Upper lobe of left lung (tissue), 4 donors: ENCODE results near the gene RIBC2.

ENCODE experiments used
- CTCF ChIP-seq, 6 experiments: fragments of 450-650 bp in 4 of 6; fragments of 200-600 bp in 2 of 6; sonication (generic) in 2 of 6; IDR thresholded peaks; one replicate each; pipeline ENCODE4 v1.5.1; 2016 to 2019; ENCODE audit warnings: antibody characterized with exemption in 6 of 6
- EP300 ChIP-seq, 4 donors: sonication (generic); formaldehyde crosslinking; IDR thresholded peaks; one replicate each; pipeline ENCODE4 v1.5.1; 2017; ENCODE audit warnings: antibody characterized with exemption in 4 of 4, control low read depth in 2 of 4
- POLR2AphosphoS5 ChIP-seq, 2 donors: sonication (generic); formaldehyde crosslinking; IDR thresholded peaks; one replicate each; pipeline ENCODE4 v1.5.1; 2017; ENCODE audit warnings: antibody characterized with exemption in 2 of 2

DNA sequence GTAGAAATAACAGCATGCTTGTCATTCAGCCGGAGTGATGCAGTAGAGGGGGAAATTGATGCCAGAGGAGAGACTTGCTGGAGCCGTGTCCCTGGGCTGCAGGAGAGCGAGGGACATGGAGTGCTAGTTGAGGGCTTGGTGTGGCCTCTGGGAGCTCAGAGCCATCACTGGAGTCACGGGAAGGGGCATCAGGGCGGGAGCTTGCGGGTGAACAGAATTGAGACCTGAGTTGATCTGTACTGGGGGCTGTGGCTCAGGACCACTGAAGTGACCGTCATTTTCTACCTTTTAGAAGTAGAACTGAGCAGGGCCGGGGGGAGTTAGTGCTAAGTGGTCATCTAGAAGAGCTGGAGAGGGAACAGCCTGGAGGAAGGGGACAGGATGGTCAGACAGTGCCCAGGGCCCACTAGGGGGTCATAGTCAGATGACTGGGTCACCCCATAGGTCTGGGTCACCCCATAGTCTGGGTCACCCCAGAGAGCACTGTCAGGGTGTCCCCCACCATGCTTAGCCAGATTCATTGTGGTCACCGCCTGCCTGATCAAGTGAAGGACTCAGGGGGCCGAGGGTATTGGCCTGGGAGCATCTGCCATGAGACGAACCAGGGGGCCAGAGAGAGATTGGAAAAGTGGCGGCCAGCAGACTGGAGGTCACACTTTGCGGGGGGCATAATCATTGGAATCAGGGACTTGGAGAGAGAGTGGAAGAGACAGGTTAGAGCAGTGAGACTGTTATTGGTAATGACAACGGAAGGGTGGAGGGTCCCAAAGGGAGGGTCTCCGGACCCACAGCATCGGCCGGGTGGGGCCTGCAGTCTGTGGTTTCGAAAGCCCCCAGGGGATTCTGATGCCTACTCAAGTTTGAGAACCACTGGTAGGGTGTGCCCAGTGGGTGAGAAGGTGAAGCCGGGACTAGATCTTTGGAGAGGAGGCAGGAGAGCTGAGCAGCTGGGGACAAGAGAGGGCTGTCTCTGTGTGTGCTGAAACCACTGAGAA lies 15.2 kb downstream of the RIBC2 start:
- no peak for TF ChIP-seq POLR2AphosphoS5 (IDR thresholded peaks at IDR 0.05)
- TF ChIP-seq CTCF (IDR thresholded peaks at IDR 0.05): no peak
- TF ChIP-seq EP300 (IDR thresholded peaks at IDR 0.05): no peak
